K562 (cell line): ENCODE results near the gene CREBL2. TPM values are rescaled to one million over a fixed set of nuclear protein-coding genes. Genes with fewer than 3 reads are reported as not detected.

ENCODE experiments used
- ATAC-seq: fragments of 200-7000 bp; cut with Tn5 transposase; 3 replicates; pipeline ENCODE4 v1.9.1; 2020; ENCODE audit warnings: moderate library complexity
- BruUV-seq: library from RNA; stranded (reverse); fragments of 400-500 nt; replicated peaks from 2 replicates; lab custom pipeline; 2021; lab: Mats Ljungman, UMichigan
- CTCF ChIA-PET: fragments of 300-600 bp; formaldehyde crosslinking; extraction: SDS; loops from one replicate; lab custom pipeline; 2021; ENCODE audit warnings: low intra/inter-chr PET ratio; lab: Yijun Ruan, JAX
- POLR2A ChIA-PET: fragments of 300-600, 350-650 bp; sonication (Branson Sonifier 250); formaldehyde crosslinking; extraction: SDS; loops from one replicate; lab custom pipeline; 2021; ENCODE audit warnings: antibody characterized with exemption, inconsistent platforms; lab: Yijun Ruan, JAX
- DNase-seq, 4 experiments: peaks; one replicate each; pipeline versions ENCODE4 v3.0.0 to v3.0.0-alpha.2; 2011 to 2018; ENCODE audit warnings: low spot score in 3 of 4, mixed read lengths in 3 of 4; ENCODE audit errors: extremely low read depth in 1 of 4
- FAIRE-seq: peaks from 2 replicates; lab custom pipeline; 2011; peaks lifted over from hg19 to GRCh38; lab: Jason Lieb, UNC
- H2AFZ ChIP-seq: 2 replicates; pipeline ENCODE4 v1.6.0; 2011; ENCODE audit warnings: low read depth, low read length, control low read depth, inconsistent platforms
- H3K27ac ChIP-seq: fragments of 200-600 bp; 3 replicates; pipeline ENCODE4 v1.8.0; 2011; ENCODE audit warnings: low read depth, mild to moderate bottlenecking, control low read depth, inconsistent platforms, low read length, moderate library complexity, mixed read lengths; ENCODE audit errors: extremely low read depth
- H3K27me3 ChIP-seq, 2 experiments: fragments of 300-600 bp in 1 of 2; 2 replicates in 1 of 2; 3 replicates in 1 of 2; pipeline versions ENCODE4 v1.6.0 to v1.8.0; 2011; ENCODE audit warnings: inconsistent platforms in 2 of 2, low read length in 2 of 2, mild to moderate bottlenecking in 1 of 2, mixed read lengths in 1 of 2, moderate library complexity in 1 of 2; ENCODE audit not compliant: control insufficient read depth in 2 of 2, insufficient read depth in 2 of 2
- H3K36me3 ChIP-seq: fragments of 300-600 bp; 3 replicates; pipeline ENCODE4 v1.8.0; 2011; ENCODE audit warnings: mild to moderate bottlenecking, low read length, inconsistent platforms; ENCODE audit not compliant: control insufficient read depth, insufficient read depth
- H3K4me1 ChIP-seq, 2 experiments: fragments of 200-600 bp in 1 of 2; replicated peaks in 1 of 2; 2 replicates in 1 of 2; 3 replicates in 1 of 2; pipeline versions ENCODE4 v1.5.1 to v1.8.0; 2011; ENCODE audit warnings: inconsistent platforms in 2 of 2, low read length in 2 of 2, mild to moderate bottlenecking in 1 of 2, mixed read lengths in 1 of 2, moderate library complexity in 1 of 2; ENCODE audit not compliant: control insufficient read depth in 2 of 2, insufficient read depth in 2 of 2
- H3K4me2 ChIP-seq: 2 replicates; pipeline ENCODE4 v1.6.1; 2011; ENCODE audit warnings: low read length, control low read depth, inconsistent platforms, mixed read lengths; ENCODE audit not compliant: insufficient read depth
- H3K4me3 ChIP-seq: fragments of 200-600 bp; sonication (generic), shearing (Covaris generic); 2 replicates; pipeline ENCODE4 v1.5.1; 2016; ENCODE audit warnings: control low read depth, inconsistent platforms
- H3K79me2 ChIP-seq: fragments of 200-600 bp; 3 replicates; pipeline ENCODE4 v1.8.0; 2011; ENCODE audit warnings: low read length, inconsistent platforms; ENCODE audit not compliant: control insufficient read depth, insufficient read depth
- H3K9ac ChIP-seq, 2 experiments: 2 replicates each; pipeline versions ENCODE4 v1.6.0 to v1.6.1; 2011; ENCODE audit warnings: low read depth in 2 of 2, low read length in 2 of 2, control low read depth in 1 of 2, inconsistent platforms in 1 of 2, mild to moderate bottlenecking in 1 of 2, mixed read lengths in 1 of 2; ENCODE audit not compliant: insufficient read depth in 1 of 2
- H3K9me1 ChIP-seq: one replicate; pipeline ENCODE4 v1.6.0; 2011; ENCODE audit warnings: inconsistent platforms, mild to moderate bottlenecking, low read length, moderate library complexity; ENCODE audit not compliant: control insufficient read depth, insufficient read depth
- H3K9me3 ChIP-seq: replicated peaks from 2 replicates; pipeline ENCODE4 v1.5.1; 2011; ENCODE audit warnings: low read depth, low read length, inconsistent platforms; ENCODE audit not compliant: control insufficient read depth, insufficient read depth
- H4K20me1 ChIP-seq: replicated peaks from 2 replicates; pipeline ENCODE4 v1.6.1; 2011; ENCODE audit warnings: low read length, inconsistent platforms, mixed read lengths; ENCODE audit not compliant: control insufficient read depth, insufficient read depth
- BMI1 ChIP-seq: fragments of 150-350 bp; IDR thresholded peaks from 2 replicates; pipeline ENCODE4 v1.6.1; 2014; ENCODE audit warnings: low read length
- CHAMP1 ChIP-seq: fragments of 450-650 bp; IDR thresholded peaks from 2 replicates; pipeline ENCODE4 v1.6.1; 2016; ENCODE audit warnings: mild to moderate bottlenecking
- DACH1 ChIP-seq: fragments of 450-650 bp; IDR thresholded peaks from 2 replicates; pipeline ENCODE4 v1.6.1; 2018; ENCODE audit not compliant: partially characterized antibody
- DMBX1 ChIP-seq: fragments of 250-450 bp; sonication (Bioruptor Pico); IDR thresholded peaks from 2 replicates; pipeline ENCODE4 v1.8.0; 2022; ENCODE audit warnings: inconsistent platforms, mild to moderate bottlenecking, moderate library complexity, borderline replicate concordance
- ELK3 ChIP-seq: fragments of 450-650 bp; formaldehyde crosslinking; IDR thresholded peaks from 2 replicates; pipeline ENCODE4 v1.4.0; 2020; ENCODE audit warnings: mild to moderate bottlenecking
- HMG20B ChIP-seq: fragments of 250-450 bp; sonication (Bioruptor Pico); IDR thresholded peaks from 2 replicates; pipeline ENCODE4 v1.5.0; 2021; ENCODE audit warnings: mild to moderate bottlenecking
- KLF16 ChIP-seq: IDR thresholded peaks from 2 replicates; pipeline ENCODE4 v1.6.1; 2016; ENCODE audit warnings: antibody characterized with exemption
- MLLT1 ChIP-seq, 2 experiments: fragments of 450-650 bp; IDR thresholded peaks; 2 replicates each; pipeline ENCODE4 v1.6.1; 2016
- NFATC3 ChIP-seq: fragments of 450-650 bp; IDR thresholded peaks from 2 replicates; pipeline ENCODE4 v1.6.1; 2017; ENCODE audit warnings: mild to moderate bottlenecking
- SIX5 ChIP-seq, 2 experiments: IDR thresholded peaks; 2 replicates each; pipeline ENCODE4 v1.6.1; 2011; ENCODE audit warnings: low read length in 2 of 2, borderline replicate concordance in 1 of 2, low read depth in 1 of 2, mild to moderate bottlenecking in 1 of 2, moderate library complexity in 1 of 2; ENCODE audit not compliant: insufficient read depth in 1 of 2
- SREBF2 ChIP-seq: sonication (generic); formaldehyde crosslinking; IDR thresholded peaks from 2 replicates; pipeline ENCODE4 v1.4.0; 2020; ENCODE audit warnings: mild to moderate bottlenecking, missing genetic modification reagents
- ZBTB1 ChIP-seq: sonication (generic); formaldehyde crosslinking; IDR thresholded peaks from 2 replicates; pipeline ENCODE4 v1.8.1; 2023; ENCODE audit warnings: missing genetic modification reagents, low read depth, mild to moderate bottlenecking, borderline replicate concordance
- ZNF395 ChIP-seq: fragments of 200-800 bp; sonication (Bioruptor generic); IDR thresholded peaks from 2 replicates; pipeline ENCODE4 v1.6.1; 2017; ENCODE audit warnings: missing genetic modification characterization, missing compliant biosample characterization
- ZNF655 ChIP-seq: fragments of 250-450 bp; sonication (Bioruptor Pico); IDR thresholded peaks from 2 replicates; pipeline ENCODE4 v1.5.0; 2021
- ZNF75A ChIP-seq: fragments of 450-650 bp; formaldehyde crosslinking; IDR thresholded peaks from 2 replicates; pipeline ENCODE4 v1.4.0; 2020; ENCODE audit warnings: mild to moderate bottlenecking
- WGBS: fragments of 100-300 bp; shearing (Covaris generic); methylation state at CpG from one replicate; pipeline ENCODE4 v1.1.6; 2016; ENCODE audit warnings: low coverage, mixed read lengths; ENCODE audit not compliant: insufficient coverage; ENCODE audit errors: missing lambda C conversion rate; 5-methylcytosine and 5-hydroxymethylcytosine counted together
- in situ Hi-C: fragments of 300-500 bp; cut with MboI; formaldehyde crosslinking; loops from 4 replicates; pipeline ENCODE4 v1.15.0; 2018; ENCODE audit warnings: inconsistent platforms, mixed read lengths
- intact Hi-C: fragments of 100-400 bp; cut with micrococcal nuclease; formaldehyde crosslinking; loops from 2 replicates; pipeline ENCODE4 v1.14.2; 2022
- polyA plus RNA-seq, 8 experiments: library from polyadenylated mRNA; depleted of rRNA in 4 of 8; stranded (reverse) in 5 of 8; unstranded in 3 of 8; fragments of >200 nt; fragmentation: Nextera tagmentation in 2 of 8; fragmentation: Illumina TruSeq in 1 of 8; extraction: Ambion mirVana in 2 of 8; extraction: Trizol in 1 of 8; gene quantifications; 2 replicates each; pipeline versions ENCODE4 v1.2.1 to v1.2.3, GENCODE V29; 2011 to 2014; ENCODE audit warnings: inconsistent platforms in 1 of 8, missing spikeins in 1 of 8
- total RNA-seq, 7 experiments: library from RNA; depleted of rRNA in 6 of 7; stranded (reverse); fragments of >200 nt in 6 of 7; fragmentation: Illumina TruSeq in 2 of 7; extraction: Trizol in 2 of 7; gene quantifications; 2 replicates each; pipeline versions ENCODE4 v1.2.1 to v1.2.3, GENCODE V29; 2011 to 2021; ENCODE audit warnings: low replicate concordance in 1 of 7

The CREBL2 gene
- total and polyA plus RNA-seq, 9 of the 15 experiments (the other 6 are each of a cell fraction or from before 2014, with no cell fraction given): 1.7 to 7.3 (median 5.2) TPM

- TF ChIP-seq NFATC3 (no peak), ZNF75A (no peak), CHAMP1 (no peak), ZNF395 (CRISPR knock-in tag) (no peak), DMBX1 (CRISPR knock-in tag) (no peak), SREBF2 (CRISPR knock-in tag) (no peak)
Measured at GRCh38 chr12:12673296-12673695, 61.6 kb downstream of the CREBL2 start (continued).

GRCh38 chr12:12676605-12677004, 64.9 kb downstream of the CREBL2 start:
- Histone ChIP-seq H3K27ac (no peak overlapping the region), H3K79me2 (no peaks in the 10 kb centered on the region), H3K9me1 (no peaks in the 10 kb centered on the region), H3K4me1 (peaks cover 0 to 7% of the 10 kb centered on the region in 2 experiments; a peak in 3 of 5 replicates), H3K9ac (no peak overlapping the region), H2AFZ (no peak overlapping the region), H3K36me3 (no peaks in the 10 kb centered on the region), H3K9me3 (no peaks in the 10 kb centered on the region), H4K20me1 (no peaks in the 10 kb centered on the region), H3K4me2 (no peak overlapping the region), H3K27me3 (no peaks in the 10 kb centered on the region), H3K4me3 (no peak overlapping the region)
- no TSS peak for BruUV-seq
- in situ Hi-C loops (no loop called here), intact Hi-C loops (no loop called here)
- DNase-seq: no peak
- POLR2A ChIA-PET: no interaction called here
- no peak for ATAC-seq
- CTCF ChIA-PET: no interaction called here
- FAIRE-seq: no peak
- 1% methylated on average over 3 of the region's 3 CpGs for WGBS
- TF ChIP-seq ELK3 (CRISPR knock-in tag) (no peak), KLF16 (no peak), ZNF655 (CRISPR knock-in tag) (no peak), MLLT1 (IDR thresholded peaks at IDR 0.05) (no peak), SIX5 (IDR thresholded peaks at IDR 0.05; ENCODE audit: borderline replicate concordance in 1 of 2, insufficient read depth in 1 of 2, low read depth in 1 of 2, low read length in 2 of 2) (no peak), DACH1 (no peak), BMI1 (no peak), ZBTB1 (no peak), HMG20B (CRISPR knock-in tag) (no peak)
